Subcutaneous adipose tissue (tissue), 4 donors: ENCODE measurements around the gene RPL35A. TPM values are rescaled to one million over a fixed set of nuclear protein-coding genes. Genes with fewer than 3 reads are reported as not detected.

Experiments used
- small RNA-seq: library from RNA; depleted of rRNA; stranded (forward); fragments of <200 nt; gene quantifications from one replicate; pipeline ENCODE3, GENCODE V24; 2016
- total RNA-seq, 4 donors: library from RNA; depleted of rRNA; stranded (reverse); fragments of >200 nt; gene quantifications; one replicate each; pipeline ENCODE4 v1.1.0, GENCODE V29; 2016
- TF ChIP-seq, protein P1 (sequence below): fragments of 450-650 bp; IDR thresholded peaks from one replicate; pipeline ENCODE4 v1.5.1; 2016; ENCODE audit warnings: low read depth, mild to moderate bottlenecking, control low read depth, antibody characterized with exemption, moderate library complexity

RPL35A gene
- total RNA-seq, 4 donors from 2014 or later, result 578 to 880 (median 646) TPM

DNA sequence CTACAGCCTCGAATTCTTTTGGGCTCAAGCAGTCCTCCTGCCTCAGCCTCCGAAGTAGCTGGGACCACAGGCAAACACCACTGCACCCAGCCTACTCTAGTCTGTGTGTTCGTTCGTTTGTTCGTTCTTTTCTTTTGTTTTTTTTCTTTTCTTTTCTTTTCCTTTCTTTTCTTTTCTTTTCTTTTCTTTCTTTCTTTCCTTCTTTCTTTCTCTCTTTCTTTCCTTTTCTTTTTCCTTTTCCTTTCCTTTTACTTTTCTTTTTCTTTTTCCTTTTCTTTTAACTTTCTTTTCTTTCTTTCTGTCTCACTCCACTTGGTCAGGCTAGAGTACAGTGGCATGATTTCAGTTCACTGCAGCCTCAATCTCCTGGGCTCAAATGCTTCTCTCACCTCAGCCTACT, 46.9 kb downstream of the RPL35A start:
- TF ChIP-seq, protein P1, sequence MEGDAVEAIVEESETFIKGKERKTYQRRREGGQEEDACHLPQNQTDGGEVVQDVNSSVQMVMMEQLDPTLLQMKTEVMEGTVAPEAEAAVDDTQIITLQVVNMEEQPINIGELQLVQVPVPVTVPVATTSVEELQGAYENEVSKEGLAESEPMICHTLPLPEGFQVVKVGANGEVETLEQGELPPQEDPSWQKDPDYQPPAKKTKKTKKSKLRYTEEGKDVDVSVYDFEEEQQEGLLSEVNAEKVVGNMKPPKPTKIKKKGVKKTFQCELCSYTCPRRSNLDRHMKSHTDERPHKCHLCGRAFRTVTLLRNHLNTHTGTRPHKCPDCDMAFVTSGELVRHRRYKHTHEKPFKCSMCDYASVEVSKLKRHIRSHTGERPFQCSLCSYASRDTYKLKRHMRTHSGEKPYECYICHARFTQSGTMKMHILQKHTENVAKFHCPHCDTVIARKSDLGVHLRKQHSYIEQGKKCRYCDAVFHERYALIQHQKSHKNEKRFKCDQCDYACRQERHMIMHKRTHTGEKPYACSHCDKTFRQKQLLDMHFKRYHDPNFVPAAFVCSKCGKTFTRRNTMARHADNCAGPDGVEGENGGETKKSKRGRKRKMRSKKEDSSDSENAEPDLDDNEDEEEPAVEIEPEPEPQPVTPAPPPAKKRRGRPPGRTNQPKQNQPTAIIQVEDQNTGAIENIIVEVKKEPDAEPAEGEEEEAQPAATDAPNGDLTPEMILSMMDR, result no peak

DNA sequence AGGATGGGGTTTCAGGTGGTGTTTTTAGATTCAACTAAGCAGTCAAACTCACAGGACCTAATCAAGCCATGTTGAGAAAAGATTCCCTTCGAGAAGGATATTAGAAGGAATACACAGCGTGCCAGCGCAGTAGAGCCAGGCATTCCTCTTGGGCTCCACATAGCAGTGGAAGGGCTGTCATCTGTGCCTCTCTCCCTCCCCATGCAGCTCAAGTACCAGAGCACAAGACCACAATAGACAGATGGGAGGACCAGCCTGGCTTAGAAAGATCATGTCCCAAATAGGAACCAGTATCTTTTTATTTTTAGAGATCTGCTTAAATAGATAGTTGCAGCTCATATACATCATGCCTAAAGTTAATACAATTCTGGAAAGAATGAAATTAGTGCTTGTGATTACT, 47.9 kb downstream of the RPL35A start:
- TF ChIP-seq, protein P1, result no peak

Small RNAs within 50 kb of the gene (small RNA-seq; reads per million reads assigned to genes)
- gene RNU6-621P, result not detected

Other genes with a start within 250 kb of the RPL35A start
- 10 to 100 TPM; 24.0 to 63.7 (median 43.4) TPM for gene RUBCN, start 213.3 kb upstream of the RPL35A start, total RNA-seq
- gene FYTTD1, start 200.3 kb upstream of the RPL35A start, total RNA-seq, result 10 to 100 TPM; 48.4 to 52.0 (median 50.7) TPM
- gene LRCH3, start 158.9 kb upstream of the RPL35A start, total RNA-seq, result 10 to 100 TPM; 44.4 to 60.5 (median 51.5) TPM
- gene LMLN, start 10.0 kb downstream of the RPL35A start, total RNA-seq, result 1 to 10 TPM; 2.3 to 8.0 (median 6.6) TPM